Eye (tissue), 1 donor: ENCODE results near the gene DACT1.
A peak's percentile ranks its signal among the peaks of the same experiment; 100 is the strongest.

Experiments used
- DNase-seq: peaks from one replicate; pipeline ENCODE4 v3.0.0-alpha.2; 2015

The DACT1 gene

GRCh38 chr14:58668848-58669480 lies 31.2 kb downstream of the DACT1 start:
- DNase-seq, result peak; percentile 9

- no peak for DNase-seq
Observed at GRCh38 chr14:58669556-58670200, 31.9 kb downstream of the DACT1 start.

GRCh38 chr14:58671024-58671423 lies 33.3 kb downstream of the DACT1 start:
- DNase-seq, result no peak

GRCh38 chr14:58671436-58671835 lies 33.7 kb downstream of the DACT1 start:
- no peak for DNase-seq

- DNase-seq, result no peak
Observed at GRCh38 chr14:58673722-58674121, 36.0 kb downstream of the DACT1 start.

GRCh38 chr14:58677001-58677400 lies 39.2 kb downstream of the DACT1 start:
- DNase-seq, result no peak

GRCh38 chr14:58677517-58677916 lies 39.8 kb downstream of the DACT1 start:
- no peak for DNase-seq

GRCh38 chr14:58677996-58678395 lies 40.2 kb downstream of the DACT1 start:
- DNase-seq, result no peak

GRCh38 chr14:58680698-58681097 lies 42.9 kb downstream of the DACT1 start:
- no peak for DNase-seq

- DNase-seq, result no peak
Observed at GRCh38 chr14:58687232-58687795, 49.6 kb downstream of the DACT1 start.

- no peak for DNase-seq
Observed at GRCh38 chr14:58690801-58691516, 53.2 kb downstream of the DACT1 start.

- DNase-seq, result no peak
Observed at GRCh38 chr14:58693048-58693447, 55.3 kb downstream of the DACT1 start.

GRCh38 chr14:58695514-58695913 lies 57.8 kb downstream of the DACT1 start:
- DNase-seq, result no peak

- DNase-seq, result no peak
Observed at GRCh38 chr14:58697266-58697929, 59.6 kb downstream of the DACT1 start.
